GM12891 (cell line): ENCODE results near the gene ERICH3. TPM values are rescaled to one million over a fixed set of nuclear protein-coding genes. Genes with fewer than 3 reads are reported as not detected.

ENCODE experiments used
- DNase-seq: peaks from one replicate; pipeline ENCODE4 v3.0.0; 2011; ENCODE audit warnings: low spot score; ENCODE audit not compliant: insufficient read length
- FAIRE-seq: peaks from 2 replicates; lab custom pipeline; 2011; peaks lifted over from hg19 to GRCh38; lab: Jason Lieb, UNC
- PAX5 ChIP-seq: IDR thresholded peaks from 2 replicates; pipeline ENCODE4 v1.6.1; 2011; ENCODE audit warnings: low read length, moderate library complexity, mild to moderate bottlenecking; ENCODE audit not compliant: insufficient read depth, severe bottlenecking
- POLR2A ChIP-seq: IDR thresholded peaks from 2 replicates; pipeline ENCODE4 v1.6.1; 2011; ENCODE audit warnings: low read depth, low read length, control low read depth
- POLR2AphosphoS5 ChIP-seq: IDR thresholded peaks from 2 replicates; pipeline ENCODE4 v1.6.1; 2011; ENCODE audit warnings: low read depth, low read length, control low read depth
- POU2F2 ChIP-seq: IDR thresholded peaks from 2 replicates; pipeline ENCODE4 v1.6.1; 2011; ENCODE audit warnings: low read depth, mild to moderate bottlenecking, control low read depth, low read length, moderate library complexity
- SPI1 ChIP-seq: IDR thresholded peaks from 2 replicates; pipeline ENCODE4 v1.6.1; 2011; ENCODE audit warnings: low read depth, low read length, control low read depth
- TAF1 ChIP-seq: IDR thresholded peaks from 2 replicates; pipeline ENCODE4 v1.6.1; 2011; ENCODE audit warnings: low read depth, low read length, control low read depth
- polyA plus RNA-seq: library from polyadenylated mRNA; unstranded; fragments of >200 nt; gene quantifications from one replicate; pipeline ENCODE4 v1.2.1, GENCODE V29; 2012; ENCODE audit warnings: low read depth, missing spikeins, inconsistent platforms; ENCODE audit not compliant: missing spikeins

The ERICH3 gene
- 1.1 TPM for polyA plus RNA-seq

GRCh38 chr1:74673351-74674111 is at the start of gene ERICH3:
Gene ERICH3, minus strand, starts transcription at chr1:74673792. Its CDS starts 273 bp downstream, at chr1:74673519.
- TF ChIP-seq PAX5, result no peak
- TF ChIP-seq POLR2AphosphoS5, result no peak
- no peak for TF ChIP-seq SPI1
- TF ChIP-seq POU2F2, result no peak
- TF ChIP-seq POLR2A, result no peak
- TF ChIP-seq TAF1, result no peak
- no peak for DNase-seq
- peak; percentile 28 for FAIRE-seq

DNA sequence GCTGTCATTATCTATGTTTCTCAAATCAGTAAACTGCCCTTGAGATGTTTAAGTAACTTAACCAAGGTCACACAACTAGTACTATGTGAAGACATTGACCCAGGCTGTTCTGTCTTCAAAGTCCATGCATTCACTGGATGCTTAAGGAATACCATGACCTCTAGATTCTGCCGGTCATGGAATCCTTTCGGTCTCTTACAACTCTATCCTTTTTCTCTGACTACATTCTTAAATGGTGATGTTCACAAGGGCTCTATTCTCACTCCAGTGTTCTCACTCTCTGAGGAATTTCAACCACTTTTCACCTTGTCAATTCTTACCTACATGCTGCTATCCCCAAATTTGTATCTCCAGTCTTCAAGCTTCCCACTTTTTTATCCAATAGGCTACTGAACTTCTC is 44.0 kb upstream of the ERICH3 start:
- DNase-seq (no peak), FAIRE-seq (no peak)
- TF ChIP-seq SPI1 (no peak), POLR2A (no peak), POLR2AphosphoS5 (no peak), POU2F2 (no peak), TAF1 (no peak), PAX5 (no peak)

DNA sequence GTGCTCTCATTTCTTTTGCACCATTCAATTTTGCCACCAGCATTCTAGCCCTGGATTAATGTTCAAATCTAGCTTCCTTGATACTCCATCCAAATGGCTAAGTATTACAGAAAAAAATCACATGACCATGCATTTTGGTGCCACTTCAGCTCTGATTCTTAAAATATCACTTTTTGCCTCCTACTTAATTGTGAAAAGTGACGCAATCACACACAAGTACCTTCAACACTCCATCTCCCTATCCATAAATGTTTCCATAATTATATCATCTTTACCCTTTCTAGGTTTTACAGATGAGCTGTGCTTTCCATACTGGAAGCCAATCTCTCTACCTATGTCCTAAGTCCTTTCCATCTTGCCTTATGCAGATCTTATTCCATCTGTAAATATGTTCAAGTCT is 43.2 kb upstream of the ERICH3 start:
- DNase-seq (no peak), FAIRE-seq (no peak)
- TF ChIP-seq POLR2A, result no peak
- no peak for TF ChIP-seq TAF1
- no peak for TF ChIP-seq PAX5
- no peak for TF ChIP-seq POLR2AphosphoS5
- no peak for TF ChIP-seq SPI1
- TF ChIP-seq POU2F2, result no peak

DNA sequence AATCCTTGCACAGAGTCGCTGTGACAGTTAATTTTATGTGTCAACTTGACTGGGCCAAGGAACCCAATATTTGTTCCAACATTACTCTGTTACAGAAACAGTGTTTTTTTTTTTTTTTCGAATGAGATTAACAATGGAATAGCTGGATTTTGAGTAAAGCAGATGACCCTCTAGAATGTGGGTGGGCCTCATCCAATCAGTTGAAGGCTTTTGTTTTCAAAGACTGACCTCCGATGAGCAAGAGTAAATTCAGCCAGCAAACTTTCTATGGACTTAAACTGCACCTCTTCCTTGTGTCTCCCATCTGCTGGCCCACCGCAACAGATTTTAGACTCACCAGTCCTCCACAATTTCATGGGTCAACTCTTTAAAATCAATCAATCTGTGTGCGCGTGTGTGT is 42.2 kb upstream of the ERICH3 start:
- DNase-seq (no peak), FAIRE-seq (no peak)
- TF ChIP-seq SPI1, result no peak

- no peak for DNase-seq
Observed at GRCh38 chr1:74715236-74715502, 41.6 kb upstream of the ERICH3 start.

DNA sequence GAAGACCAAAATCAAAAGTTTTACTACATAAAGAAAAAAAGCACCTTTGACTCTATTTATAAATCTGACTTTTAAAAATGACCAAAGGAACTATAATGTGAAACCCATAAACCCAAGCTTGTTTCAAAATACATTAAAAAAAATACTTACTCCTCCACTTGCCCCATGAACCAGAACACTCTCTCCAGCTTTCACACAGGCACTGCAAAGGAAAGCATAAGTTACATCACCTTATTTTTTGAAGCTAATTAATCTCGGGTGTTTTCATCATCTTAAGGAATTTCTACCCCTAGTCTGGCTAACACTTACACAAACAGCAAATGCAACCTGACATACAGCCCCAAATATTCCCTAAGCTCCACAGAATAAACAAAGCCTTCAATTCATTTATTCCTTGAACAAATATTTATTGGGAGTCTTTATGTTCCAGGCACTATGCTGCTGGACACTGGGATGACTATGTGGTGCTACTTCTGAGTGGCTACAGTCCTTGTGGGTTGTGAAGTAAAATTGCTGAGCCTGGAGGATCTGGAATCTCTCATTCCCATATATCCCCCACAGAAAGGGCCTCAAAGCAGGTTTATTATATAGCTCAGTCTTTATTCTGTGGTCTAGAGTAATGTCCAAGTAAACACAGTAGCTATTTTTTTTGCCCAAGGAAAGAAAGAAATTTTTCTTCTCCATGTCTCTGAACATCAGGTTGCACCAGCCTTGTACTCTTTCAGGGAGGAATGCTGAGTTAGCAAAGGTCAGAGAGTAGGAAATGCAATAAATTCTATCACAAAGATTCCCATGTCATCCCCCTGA is 41.0 kb upstream of the ERICH3 start:
- FAIRE-seq (peak; percentile 26), DNase-seq (no peak)
- TF ChIP-seq TAF1, result no peak
- TF ChIP-seq POLR2AphosphoS5, result no peak
- no peak for TF ChIP-seq SPI1
- no peak for TF ChIP-seq PAX5
- TF ChIP-seq POU2F2, result no peak
- TF ChIP-seq POLR2A, result no peak

More at GRCh38 chr1:74715236-74715502, 41.6 kb upstream of the ERICH3 start:
- FAIRE-seq, result peak; percentile 60
- TF ChIP-seq POLR2A, result no peak

- DNase-seq (no peak), FAIRE-seq (no peak)
- TF ChIP-seq POLR2A (no peak), POU2F2 (0 out of 2 replicates have a peak, but pooled peaks have one; percentile 55)
Observed at GRCh38 chr1:74713849-74714248, 40.3 kb upstream of the ERICH3 start.

GRCh38 chr1:74712881-74713280 is 39.3 kb upstream of the ERICH3 start:
- TF ChIP-seq PAX5 (no peak), POLR2A (no peak), TAF1 (no peak), SPI1 (no peak), POU2F2 (no peak), POLR2AphosphoS5 (no peak)

GRCh38 chr1:74703386-74704182 is 30.0 kb upstream of the ERICH3 start:
- no peak for TF ChIP-seq POU2F2
- DNase-seq (no peak), FAIRE-seq (no peak)

More at GRCh38 chr1:74712881-74713280, 39.3 kb upstream of the ERICH3 start:
- DNase-seq (no peak), FAIRE-seq (no peak)

GRCh38 chr1:74699331-74699730 is 25.7 kb upstream of the ERICH3 start:
- FAIRE-seq, result no peak
- TF ChIP-seq SPI1, result peak; percentile 38
- TF ChIP-seq POLR2AphosphoS5, result no peak
- DNase-seq, result no peak
